Mucosa of descending colon (tissue), 3 donors: ENCODE results near the gene NUTM2D. TPM values are rescaled to one million over a fixed set of nuclear protein-coding genes. Genes with fewer than 3 reads are reported as not detected.
"Not testable (repeated sequence)": the region's sequence is repeated elsewhere in the genome, so short reads cannot be mapped to it uniquely, and the experiment has no call there.

Source experiments
- ATAC-seq: fragments of 200-7000 bp; cut with Tn5 transposase; one replicate; pipeline ENCODE4 v1.9.1; 2020; ENCODE audit warnings: mild to moderate bottlenecking, moderate library complexity
- DNase-seq, 3 donors: peaks; one replicate each; pipeline ENCODE4 v3.0.0-alpha.2; 2020
- H3K36me3 ChIP-seq: fragments of 200-600 bp; one replicate; pipeline ENCODE4 v1.8.0; 2021; ENCODE audit warnings: low read depth, mild to moderate bottlenecking
- H3K4me1 ChIP-seq: fragments of 200-600 bp; one replicate; pipeline ENCODE4 v1.8.0; 2021; ENCODE audit warnings: low read depth, mild to moderate bottlenecking
- H3K4me3 ChIP-seq: fragments of 200-600 bp; one replicate; pipeline ENCODE4 v1.8.0; 2021; ENCODE audit warnings: mild to moderate bottlenecking
- H3K9me3 ChIP-seq: fragments of 200-600 bp; one replicate; pipeline ENCODE4 v1.8.0; 2021; ENCODE audit warnings: mild to moderate bottlenecking
- intact Hi-C, 2 donors: fragments of 100-400 bp; cut with DNase I in 1 of 2; cut with micrococcal nuclease in 1 of 2; formaldehyde crosslinking; loops; one replicate each; pipeline versions ENCODE4 v1.11.0 to v1.11.1; 2022; cut with DNase I, micrococcal nuclease
- long read RNA-seq, 2 donors: library from polyadenylated mRNA; unstranded; transcript quantifications; one replicate each; pipeline ENCODE4 v2.0.0, GENCODE V29; 2019 to 2021
- total RNA-seq, 3 donors: library from RNA; stranded (reverse); fragmentation: NEBNext Ultra II Directional in 2 of 3; extraction: Animal tissue kit (Norgen Biotek cat#: 25700) in 2 of 3; gene quantifications; one replicate each; pipeline versions ENCODE4 v1.2.1 to v1.2.4, GENCODE V29; 2021 to 2023
- donor health status: DM: no; HTN: no; CAD: no; lungs with moderate emphysema.
- donor health status: DM: no; HTN: no; CAD: no.
- donor health status: DM: no; HTN: yes; CAD: no.

NUTM2D gene, protein sequence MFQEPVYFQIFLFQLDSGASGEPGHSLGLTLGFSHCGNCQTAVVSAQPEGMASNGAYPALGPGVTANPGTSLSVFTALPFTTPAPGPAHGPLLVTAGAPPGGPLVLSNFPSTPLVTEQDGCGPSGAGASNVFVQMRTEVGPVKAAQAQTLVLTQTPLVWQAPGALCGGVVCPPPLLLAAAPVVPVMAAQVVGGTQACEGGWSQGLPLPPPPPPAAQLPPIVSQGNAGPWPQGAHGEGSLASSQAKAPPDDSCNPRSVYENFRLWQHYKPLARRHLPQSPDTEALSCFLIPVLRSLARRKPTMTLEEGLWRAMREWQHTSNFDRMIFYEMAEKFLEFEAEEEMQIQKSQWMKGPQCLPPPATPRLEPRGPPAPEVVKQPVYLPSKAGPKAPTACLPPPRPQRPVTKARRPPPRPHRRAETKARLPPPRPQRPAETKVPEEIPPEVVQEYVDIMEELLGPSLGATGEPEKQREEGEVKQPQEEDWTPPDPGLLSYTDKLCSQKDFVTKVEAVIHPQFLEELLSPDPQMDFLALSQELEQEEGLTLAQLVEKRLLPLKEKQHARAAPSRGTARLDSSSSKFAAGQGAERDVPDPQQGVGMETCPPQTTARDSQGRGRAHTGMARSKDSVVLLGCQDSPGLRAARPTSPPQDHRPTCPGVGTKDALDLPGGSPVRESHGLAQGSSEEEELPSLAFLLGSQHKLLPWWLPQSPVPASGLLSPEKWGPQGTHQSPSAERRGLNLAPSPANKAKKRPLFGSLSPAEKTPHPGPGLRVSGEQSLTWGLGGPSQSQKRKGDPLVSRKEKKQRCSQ
- total RNA-seq, result 1 to 10 TPM; 7.0 to 7.2 (median 7.1) TPM
- long read RNA-seq, donor 1, result 0 reads
- long read RNA-seq, donor 2, result 0 reads

DNA sequence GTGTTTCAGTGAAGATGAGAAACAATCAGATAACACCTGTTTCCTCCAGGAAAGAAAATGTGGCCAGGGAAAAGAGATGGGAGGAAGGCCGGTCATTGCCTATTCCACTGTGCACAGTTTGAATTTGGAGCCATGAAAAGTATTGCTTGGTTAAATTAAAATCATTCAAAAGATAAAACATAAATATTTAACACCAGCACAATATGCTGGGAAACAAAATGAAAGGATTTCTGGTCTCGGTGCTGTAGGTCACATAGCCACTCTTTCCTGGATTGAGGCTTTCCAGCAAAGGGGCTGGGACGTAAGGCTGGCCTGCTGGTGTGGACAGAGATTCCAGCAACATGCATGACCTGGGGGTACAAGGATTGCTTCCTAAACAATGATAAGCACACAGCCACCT lies at the start of gene NUTM2D:
NUTM2D (plus strand) TSS at position 301 of the 400 bp plus-strand sequence. CDS start 522 bp downstream, outside the sequence.
- ATAC-seq, H3K9me3 ChIP-seq, H3K4me1 ChIP-seq, H3K36me3 ChIP-seq, H3K4me3 ChIP-seq, intact Hi-C loops, DNase-seq: not testable (repeated sequence)

DNA sequence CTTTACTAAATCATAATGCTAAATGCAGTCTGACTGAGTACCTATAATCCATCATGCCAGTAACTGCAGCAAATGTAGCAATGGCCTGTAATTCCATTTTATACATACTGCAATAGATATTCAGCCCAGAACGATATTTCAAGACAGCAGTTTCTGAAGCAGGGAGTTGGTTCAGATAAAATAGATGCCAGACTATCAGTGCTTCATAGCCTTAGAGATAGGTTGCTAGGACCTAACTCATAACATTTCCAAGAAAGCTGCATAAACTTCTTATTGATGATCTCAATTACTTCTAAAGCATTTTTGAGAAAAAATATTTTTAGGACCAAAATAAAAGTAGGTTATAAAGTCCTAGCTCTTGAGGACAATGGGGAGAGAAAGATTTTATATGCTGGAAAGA lies 48.8 kb upstream of the NUTM2D start:
- intact Hi-C loops, ATAC-seq, H3K4me3 ChIP-seq, H3K9me3 ChIP-seq, H3K4me1 ChIP-seq, H3K36me3 ChIP-seq, DNase-seq: not testable (repeated sequence)

DNA sequence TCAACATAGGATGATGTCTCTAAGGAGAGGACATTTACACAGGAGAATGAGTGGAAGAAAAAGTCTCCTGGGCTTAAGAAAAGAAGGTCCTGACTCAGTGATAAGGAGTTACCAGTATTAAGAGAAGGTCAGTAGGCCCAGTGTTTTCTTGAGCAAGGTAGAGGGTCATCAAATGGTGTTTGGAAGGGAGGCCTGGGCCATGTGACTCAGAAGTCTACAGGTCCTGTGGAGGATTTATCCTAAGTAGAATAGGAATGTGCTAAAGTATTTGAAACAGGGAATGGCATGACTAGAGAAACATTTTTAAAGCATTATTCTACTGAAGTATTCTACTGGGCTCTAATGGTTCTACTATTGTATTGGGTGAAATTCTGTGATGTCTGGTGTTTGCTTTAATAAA lies 47.9 kb upstream of the NUTM2D start:
- H3K36me3 ChIP-seq, intact Hi-C loops: not testable (repeated sequence)

DNA sequence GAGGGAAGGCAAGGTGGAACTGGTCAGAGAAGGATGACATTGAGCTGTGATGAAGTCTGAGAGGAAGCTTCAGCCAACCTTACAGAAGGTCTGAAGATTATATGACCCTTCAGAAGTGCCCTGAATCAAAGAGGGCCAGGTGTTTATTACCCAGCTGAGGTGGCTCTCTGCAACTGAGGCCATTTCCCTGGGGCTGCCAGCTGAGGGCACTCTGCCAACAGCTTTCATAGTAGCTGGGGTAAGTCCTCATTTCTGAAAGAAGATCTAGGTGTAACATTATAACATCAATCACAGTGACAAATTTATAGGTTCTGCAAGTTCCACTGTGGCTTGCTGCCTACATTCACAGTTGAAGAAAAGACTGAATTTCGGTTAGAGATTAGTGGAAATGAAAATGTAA lies 46.0 kb upstream of the NUTM2D start:
- H3K4me1 ChIP-seq, H3K9me3 ChIP-seq, H3K4me3 ChIP-seq, DNase-seq, intact Hi-C loops, H3K36me3 ChIP-seq: not testable (repeated sequence)
- ATAC-seq, result peak; percentile 70

More for the DNA sequence above, 47.9 kb upstream of the NUTM2D start:
- not testable (repeated sequence) for DNase-seq, H3K9me3 ChIP-seq, H3K4me3 ChIP-seq, H3K4me1 ChIP-seq, ATAC-seq

DNA sequence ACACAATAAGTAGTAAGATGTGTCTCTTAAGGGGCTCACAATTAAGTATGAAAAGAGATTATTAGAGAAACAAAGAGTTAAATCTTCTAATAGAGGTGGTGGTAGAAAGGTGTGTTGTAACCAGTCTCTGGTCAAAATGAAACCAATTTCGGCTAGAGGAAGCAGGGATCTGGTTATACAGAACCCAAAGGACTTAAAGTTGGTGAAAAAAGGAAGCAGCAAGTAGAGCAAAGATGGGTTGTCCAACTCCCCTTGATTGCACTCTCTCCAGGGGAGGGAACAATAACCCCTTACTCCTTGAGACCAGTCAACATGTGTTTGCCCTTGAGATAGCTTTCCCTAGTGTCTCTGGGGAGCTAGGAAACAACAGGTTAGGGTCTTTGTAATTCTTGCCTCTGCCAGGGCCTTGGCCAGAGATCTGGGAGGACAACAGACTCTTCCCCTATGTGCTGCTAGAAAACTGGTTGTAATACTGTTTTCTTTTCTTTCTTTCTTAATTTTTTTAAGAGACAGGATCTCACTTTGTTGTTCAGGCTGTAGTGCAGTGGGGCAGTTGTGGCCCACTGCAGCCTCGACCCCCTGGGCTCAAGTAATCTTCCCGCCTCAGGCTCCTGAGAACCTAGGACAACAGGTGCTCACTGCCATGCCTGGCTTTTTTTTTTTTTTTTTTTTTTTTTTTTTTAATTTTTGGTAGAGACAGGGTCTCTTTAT lies 43.7 kb upstream of the NUTM2D start:
- intact Hi-C loops, H3K4me3 ChIP-seq, H3K9me3 ChIP-seq, H3K36me3 ChIP-seq, ATAC-seq, H3K4me1 ChIP-seq, DNase-seq: not testable (repeated sequence)

DNA sequence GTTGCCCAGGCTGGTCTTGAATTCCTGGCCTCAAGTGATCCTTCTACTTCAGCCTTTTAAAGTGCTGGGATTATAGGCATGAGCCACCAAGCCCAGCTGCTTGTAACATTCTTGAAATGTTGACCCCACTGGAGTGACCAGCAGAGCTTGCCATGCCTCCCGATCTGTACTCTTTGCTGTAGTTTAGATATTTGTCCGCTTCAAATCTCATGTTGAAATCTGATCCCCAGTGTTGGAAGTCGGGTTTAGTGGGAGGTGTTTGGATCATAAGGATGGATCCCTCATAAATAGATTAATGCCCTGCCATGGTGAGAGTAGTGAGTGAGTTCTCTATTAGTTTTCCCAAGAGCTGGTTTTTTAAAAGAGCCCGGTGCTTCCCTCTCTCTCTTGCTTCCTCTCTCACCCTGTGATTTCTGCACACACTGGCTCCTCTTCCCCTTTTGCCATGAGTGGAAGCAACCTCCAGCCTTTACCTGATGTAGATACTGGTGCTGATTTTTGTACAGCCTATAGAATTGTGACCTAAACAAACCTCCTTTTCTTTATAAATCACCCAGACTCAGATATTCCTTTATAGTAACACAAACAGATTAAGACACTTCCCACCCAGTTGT lies 43.1 kb upstream of the NUTM2D start:
- H3K36me3 ChIP-seq, H3K4me1 ChIP-seq, ATAC-seq, intact Hi-C loops, H3K9me3 ChIP-seq, H3K4me3 ChIP-seq, DNase-seq: not testable (repeated sequence)

DNA sequence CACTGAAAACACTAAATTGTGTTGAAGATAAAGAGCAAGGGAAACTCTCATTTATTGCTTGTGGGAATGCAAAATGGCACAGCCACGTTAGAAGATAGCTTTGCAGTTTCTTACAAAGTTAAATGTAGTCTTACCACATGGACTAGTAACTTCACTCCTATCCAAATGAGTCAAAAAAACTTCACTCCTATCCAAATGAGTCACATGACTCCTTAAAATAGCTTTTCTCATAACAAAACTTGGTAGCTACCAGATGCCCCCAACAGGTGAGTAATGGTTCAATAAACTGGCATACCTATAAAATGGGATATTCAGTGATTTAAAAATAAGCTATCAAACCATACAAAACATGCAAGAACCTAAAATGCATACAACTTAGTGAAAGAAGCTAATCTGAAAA lies 36.0 kb upstream of the NUTM2D start:
- DNase-seq, H3K9me3 ChIP-seq, intact Hi-C loops, H3K4me1 ChIP-seq, H3K36me3 ChIP-seq, ATAC-seq, H3K4me3 ChIP-seq: not testable (repeated sequence)

DNA sequence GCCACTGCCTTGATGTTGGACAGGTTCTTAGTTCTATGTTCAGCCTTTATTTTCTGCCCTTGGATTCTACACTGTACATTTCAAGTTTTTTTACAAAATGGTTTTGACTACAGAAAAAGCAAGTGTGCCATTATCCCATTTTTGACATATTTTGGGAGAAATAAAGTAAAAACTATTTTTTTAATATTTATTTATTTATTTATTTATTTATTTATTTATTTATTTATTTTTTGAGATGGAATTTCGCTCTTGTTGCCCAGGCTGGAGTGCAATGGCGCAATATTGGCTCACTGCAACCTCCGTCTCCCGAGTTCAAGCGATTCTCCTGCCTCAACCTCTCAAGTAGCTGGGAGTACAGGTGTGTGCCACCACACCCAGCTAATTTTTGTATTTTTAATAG lies 33.0 kb upstream of the NUTM2D start:
- H3K36me3 ChIP-seq, DNase-seq, ATAC-seq, H3K9me3 ChIP-seq, H3K4me1 ChIP-seq, H3K4me3 ChIP-seq, intact Hi-C loops: not testable (repeated sequence)

DNA sequence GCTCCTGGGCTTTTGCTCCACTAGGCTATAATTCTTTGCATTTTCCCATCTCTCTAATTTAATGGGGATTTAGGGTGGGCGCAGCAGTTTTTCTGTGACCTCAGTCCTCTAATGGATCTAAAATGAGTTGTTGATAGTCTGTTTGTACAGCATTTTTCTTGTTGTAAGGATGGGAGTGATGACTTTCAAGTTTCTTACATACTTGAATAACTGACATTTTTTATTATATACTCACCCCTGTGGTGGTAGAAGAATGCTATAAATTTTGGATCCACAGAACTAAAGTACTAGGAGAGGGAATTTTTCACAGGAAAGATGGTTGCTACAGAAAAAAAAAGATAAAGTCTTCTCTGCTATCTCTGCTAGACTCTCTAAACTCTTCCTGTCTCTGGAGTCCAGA lies 29.6 kb upstream of the NUTM2D start:
- DNase-seq, H3K4me1 ChIP-seq, H3K36me3 ChIP-seq, H3K4me3 ChIP-seq, H3K9me3 ChIP-seq, intact Hi-C loops, ATAC-seq: not testable (repeated sequence)

DNA sequence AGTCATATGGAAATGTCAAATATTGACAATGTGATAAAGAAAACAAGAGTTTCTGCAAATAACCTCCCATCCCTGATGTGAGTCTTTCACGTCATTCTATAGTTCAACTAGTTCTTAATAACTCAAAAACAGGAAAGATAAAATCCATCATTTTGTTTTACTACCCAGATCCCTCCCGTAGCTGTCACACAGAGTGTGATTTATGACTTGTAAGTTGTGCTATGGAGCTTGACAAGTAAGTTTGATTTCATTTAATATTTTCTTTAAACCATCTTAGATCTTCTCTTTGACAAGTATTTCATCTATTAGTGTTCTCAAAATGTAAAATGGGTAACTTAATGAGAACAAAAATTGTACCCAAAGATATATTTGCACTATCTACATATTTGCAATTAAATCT lies 28.4 kb upstream of the NUTM2D start:
- H3K9me3 ChIP-seq, H3K36me3 ChIP-seq, H3K4me1 ChIP-seq, H3K4me3 ChIP-seq, intact Hi-C loops, DNase-seq, ATAC-seq: not testable (repeated sequence)

DNA sequence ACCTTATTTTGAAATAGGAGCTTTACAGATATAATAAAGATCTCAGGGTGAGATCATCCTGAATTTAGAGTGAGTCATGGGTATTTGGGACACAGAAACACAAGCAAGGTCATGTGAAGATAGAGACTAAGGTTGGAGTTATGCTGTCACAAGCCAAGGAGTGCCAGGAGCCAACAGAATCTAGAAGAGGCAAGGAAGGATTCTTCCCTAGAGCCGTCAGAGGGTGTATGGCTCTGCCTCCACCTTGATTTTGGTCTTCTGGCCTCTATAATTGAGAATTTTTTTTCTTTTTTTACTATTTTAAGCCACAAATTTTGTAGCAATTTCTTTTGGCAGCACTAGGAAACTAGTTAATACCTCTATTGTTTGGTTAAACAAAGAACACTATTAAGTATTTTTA lies 24.9 kb upstream of the NUTM2D start:
- H3K4me3 ChIP-seq, ATAC-seq, H3K9me3 ChIP-seq, H3K4me1 ChIP-seq, DNase-seq, intact Hi-C loops, H3K36me3 ChIP-seq: not testable (repeated sequence)

DNA sequence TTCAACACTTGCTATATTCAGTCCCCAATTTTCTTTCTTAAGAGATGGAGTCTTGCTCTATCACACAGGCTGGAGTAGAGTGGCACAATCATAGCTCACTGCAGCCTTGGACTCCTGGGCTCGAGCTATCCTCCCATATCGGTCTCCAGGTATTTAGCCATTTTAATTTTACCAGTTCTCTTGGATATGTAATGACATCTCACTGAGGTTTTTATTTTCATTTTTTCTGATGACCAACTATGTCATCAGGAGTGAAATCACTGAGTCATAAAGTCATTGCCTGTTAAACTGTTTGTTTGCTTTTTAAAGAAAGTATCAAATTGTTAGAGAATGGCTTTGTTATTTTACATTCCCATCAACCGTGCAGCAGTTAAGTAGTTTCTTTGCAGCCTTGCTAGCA lies 17.1 kb upstream of the NUTM2D start:
- intact Hi-C loops, H3K9me3 ChIP-seq, H3K4me1 ChIP-seq, ATAC-seq, H3K4me3 ChIP-seq, H3K36me3 ChIP-seq: not testable (repeated sequence)
- DNase-seq, result peak in 1 of 3 donors; percentile 4

DNA sequence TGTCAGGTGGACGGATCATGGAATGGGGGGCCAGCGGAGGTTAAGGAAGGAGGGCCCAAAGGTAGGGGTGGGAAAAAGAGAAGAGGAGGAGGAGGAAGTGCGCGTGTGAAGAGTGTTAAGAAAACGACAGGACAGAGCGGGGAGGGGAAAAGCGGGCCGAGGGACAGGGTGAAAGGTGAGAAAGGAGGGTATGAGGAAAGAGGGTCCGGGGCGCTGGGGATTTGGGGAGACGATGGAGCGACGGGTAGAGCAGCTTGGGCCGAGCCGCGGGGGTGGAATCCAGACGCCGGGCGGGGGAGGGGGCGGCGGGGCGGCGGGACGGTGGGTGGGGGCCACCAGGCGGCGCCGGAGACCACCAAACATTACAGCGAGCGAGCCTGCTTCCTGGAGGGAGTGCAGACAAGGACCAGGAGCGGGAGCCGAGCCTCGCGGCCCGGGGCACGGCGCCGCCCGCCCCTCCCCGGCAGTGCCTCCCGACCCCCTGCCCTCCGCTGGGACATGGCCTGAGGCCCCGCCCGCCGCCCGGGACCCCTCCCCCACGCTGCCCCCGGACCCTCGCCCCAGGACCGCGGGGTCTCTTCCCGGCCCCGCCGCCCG lies 15.9 kb upstream of the NUTM2D start:
- intact Hi-C loops, H3K4me3 ChIP-seq, H3K9me3 ChIP-seq, H3K4me1 ChIP-seq, H3K36me3 ChIP-seq: not testable (repeated sequence)
- ATAC-seq (peak; percentile 32), DNase-seq (peak; percentile 33 to 52 (median 43))
